Dermis blood vessel endothelial cell (primary cell): ENCODE data around the gene POU2AF2. TPM values are rescaled to one million over a fixed set of nuclear protein-coding genes. Genes with fewer than 3 reads are reported as not detected.
A peak's percentile ranks its signal among the peaks of the same experiment; 100 is the strongest.
"Not testable (repeated sequence)": the region's sequence is repeated elsewhere in the genome, so short reads cannot be mapped to it uniquely, and the experiment has no call there.

Experiments
- DNase-seq: peaks from one replicate; pipeline ENCODE4 v3.0.0; 2010
- total RNA-seq: library from RNA; depleted of rRNA; stranded (reverse); fragments of >200 nt; gene quantifications from 2 replicates; pipeline ENCODE4 v1.2.3, GENCODE V29; 2014

The POU2AF2 gene
- total RNA-seq, 1 donor from 2014 or later: not detected

DNA sequence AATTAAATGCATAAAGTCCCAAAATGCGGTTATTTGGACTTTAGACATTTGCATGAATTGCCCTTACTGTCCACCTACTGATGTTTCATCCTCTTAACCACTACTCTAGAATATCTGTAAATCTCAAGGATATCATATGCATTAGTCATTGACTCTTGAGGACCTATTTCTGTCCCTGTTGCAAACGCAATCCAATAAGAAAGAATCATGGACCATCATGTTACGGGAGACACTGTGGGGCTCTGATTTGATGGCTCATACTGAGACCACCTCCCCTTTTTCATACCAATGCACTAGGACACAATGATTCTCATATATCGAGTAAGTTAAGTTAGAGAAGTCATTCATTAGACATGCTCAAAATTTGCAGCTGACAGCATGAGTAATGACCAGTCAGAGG lies 14.4 kb downstream of the POU2AF2 start:
- no peak for DNase-seq

GRCh38 chr11:111260811-111261210 lies 15.3 kb downstream of the POU2AF2 start:
- DNase-seq: no peak

- DNase-seq: no peak
Observed at GRCh38 chr11:111264646-111265045, 19.1 kb downstream of the POU2AF2 start.

- DNase-seq: no peak
Observed at GRCh38 chr11:111265421-111265820, 19.9 kb downstream of the POU2AF2 start.

DNA sequence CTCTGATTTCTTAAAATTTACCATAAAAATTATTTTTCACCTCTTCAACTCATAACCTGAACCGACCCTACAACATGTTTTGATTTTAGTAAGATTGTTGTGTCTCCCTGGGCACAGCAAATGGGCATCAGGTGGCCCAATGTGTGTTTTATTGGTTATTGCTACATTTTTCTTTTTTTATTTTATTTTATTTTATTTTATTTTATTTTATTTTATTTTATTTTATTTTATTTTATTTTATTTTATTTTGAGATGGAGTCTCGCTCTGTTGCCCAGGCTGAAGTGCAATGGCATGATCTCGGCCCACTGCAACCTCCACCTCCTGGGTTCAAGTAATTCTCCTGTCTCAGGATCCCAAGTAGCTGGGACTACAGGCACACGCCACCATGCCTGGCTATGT lies 22.8 kb downstream of the POU2AF2 start:
- not testable (repeated sequence) for DNase-seq

- no peak for DNase-seq
Observed at GRCh38 chr11:111269146-111269868, 23.8 kb downstream of the POU2AF2 start.

GRCh38 chr11:111272420-111272819 lies 26.9 kb downstream of the POU2AF2 start:
- DNase-seq: no peak

DNA sequence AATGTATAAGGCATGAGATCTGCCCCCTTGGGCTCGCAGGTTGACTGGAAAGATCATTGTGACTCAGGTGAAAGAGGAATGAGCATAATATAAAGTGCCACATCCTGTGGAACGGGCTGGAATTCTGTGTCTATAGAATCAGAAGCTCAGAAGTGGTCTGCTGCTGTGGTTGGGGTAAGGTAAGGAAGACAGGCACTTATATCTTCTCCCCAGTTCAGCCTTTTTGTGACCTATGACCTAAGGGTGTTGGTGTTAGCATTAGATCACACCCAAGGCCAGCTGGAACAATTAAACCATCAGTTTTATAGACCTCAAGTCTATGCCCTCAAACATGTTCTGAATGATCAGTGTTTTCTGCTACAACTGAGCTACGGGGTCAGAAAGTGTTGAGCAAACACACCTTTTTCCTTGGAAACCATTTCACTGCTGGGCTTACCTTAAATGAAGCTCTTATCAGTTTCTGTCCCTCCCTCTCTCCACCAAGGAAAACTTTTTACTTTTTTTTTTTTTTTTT lies 37.1 kb downstream of the POU2AF2 start:
- no peak for DNase-seq

DNA sequence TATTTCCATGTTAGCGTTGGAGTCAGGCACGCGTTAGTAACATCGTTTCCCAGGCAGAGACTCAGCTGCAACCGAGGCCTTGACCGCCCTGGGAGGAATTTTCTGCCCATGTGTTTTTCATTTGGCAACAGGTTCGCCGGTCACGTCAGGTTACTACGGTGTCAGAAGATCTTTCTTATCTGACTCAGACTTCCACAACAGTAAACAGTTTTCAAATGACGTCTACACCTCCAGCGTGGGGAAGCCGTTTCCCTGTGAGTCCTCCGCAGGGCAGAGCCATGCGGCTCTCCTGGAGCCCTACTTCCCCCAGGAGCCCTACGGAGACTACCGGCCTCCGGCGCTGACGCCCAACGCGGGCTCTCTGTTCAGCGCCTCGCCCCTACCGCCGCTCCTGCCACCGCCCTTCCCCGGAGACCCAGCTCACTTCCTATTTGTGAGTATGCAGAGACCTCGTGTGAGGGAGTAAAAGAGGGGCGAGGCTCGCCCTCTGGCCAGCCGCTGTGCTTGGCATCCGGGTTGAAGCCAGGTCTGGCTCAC lies 38.5 kb downstream of the POU2AF2 start:
- peak; percentile 16 for DNase-seq

GRCh38 chr11:111285189-111286091 lies 39.9 kb downstream of the POU2AF2 start:
- no peak for DNase-seq

DNA sequence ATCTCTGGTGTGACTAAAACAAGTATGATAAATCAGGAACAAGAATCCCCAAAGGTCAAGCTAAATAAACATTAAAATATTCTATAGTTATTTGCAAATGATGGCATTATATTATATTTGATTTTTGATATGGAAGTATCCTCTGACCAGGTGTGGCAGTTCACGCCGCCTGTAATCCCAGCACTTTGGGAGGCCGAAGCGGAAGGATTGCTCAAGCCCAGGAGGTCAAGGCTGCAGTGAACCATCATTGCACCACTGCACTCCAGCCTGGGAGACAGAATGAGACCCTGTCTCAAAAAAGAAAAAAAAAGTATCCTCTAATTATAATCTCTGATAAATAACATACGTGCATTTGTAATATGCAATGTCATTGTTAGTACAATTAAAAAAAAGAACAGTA lies 46.2 kb downstream of the POU2AF2 start:
- no peak for DNase-seq

GRCh38 chr11:111292408-111292807 lies 46.9 kb downstream of the POU2AF2 start:
- DNase-seq: not testable (repeated sequence)

- DNase-seq: no peak
Observed at GRCh38 chr11:111296196-111296595, 50.7 kb downstream of the POU2AF2 start.

DNA sequence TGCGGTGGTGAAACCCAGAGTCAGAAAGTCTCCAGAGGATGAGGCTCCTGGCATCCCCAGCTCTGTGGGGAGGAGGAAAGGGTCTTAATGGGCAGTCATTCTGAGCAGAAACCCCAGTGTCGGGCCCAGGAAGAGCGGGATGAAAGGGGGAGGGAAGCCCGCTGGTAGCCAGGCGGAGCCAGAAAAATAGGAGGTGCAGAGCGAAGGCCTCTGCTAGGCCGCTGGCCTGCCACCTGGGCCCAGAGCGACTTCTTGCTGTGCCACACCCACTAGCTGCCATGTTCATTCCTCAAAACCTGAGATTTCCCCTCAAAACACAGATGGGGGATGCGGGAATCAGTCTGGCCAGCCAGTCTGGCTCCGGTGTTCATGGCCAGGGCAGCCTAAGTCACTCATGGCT lies 52.2 kb downstream of the POU2AF2 start:
- DNase-seq: no peak

DNA sequence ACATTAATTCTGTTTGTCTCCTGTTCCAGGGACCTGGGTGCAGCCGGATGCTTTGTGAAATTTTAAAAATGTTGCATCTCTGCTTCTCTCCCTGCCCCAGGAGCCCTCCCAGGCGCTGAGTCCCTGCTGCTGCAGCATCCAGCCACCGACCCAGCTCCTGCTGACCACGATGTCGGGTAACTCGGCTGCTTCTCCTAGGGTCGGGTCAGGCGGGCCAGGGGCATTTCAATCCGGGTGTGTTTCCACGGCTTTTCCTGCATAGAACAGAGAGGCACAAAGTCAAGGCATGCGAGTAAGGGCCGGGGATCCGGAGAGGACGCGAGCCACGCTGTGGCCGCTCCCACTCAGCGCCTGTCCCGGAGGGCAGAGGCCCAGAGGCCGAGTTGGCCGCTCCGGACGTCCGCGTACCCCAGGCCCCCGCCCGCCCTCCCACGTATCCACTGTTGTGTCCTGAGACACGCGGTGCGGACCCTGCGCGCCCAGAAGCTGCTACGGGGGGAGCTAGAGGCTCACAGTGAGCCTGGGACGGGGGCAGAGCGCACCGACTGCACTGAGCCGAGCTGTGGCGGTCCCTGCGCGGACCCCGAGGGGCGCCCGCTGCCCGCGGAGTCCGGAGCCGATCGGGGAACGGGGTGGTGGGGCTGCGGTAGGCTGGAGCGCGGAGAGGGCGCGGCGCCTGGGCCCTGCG lies 53.0 kb downstream of the POU2AF2 start, which contains the start of gene POU2AF3:
Gene POU2AF3 (plus strand): TSS at position 134 of the 688 bp plus-strand sequence. CDS start 36 bp downstream, at position 170.
- DNase-seq: peak; percentile 3

DNA sequence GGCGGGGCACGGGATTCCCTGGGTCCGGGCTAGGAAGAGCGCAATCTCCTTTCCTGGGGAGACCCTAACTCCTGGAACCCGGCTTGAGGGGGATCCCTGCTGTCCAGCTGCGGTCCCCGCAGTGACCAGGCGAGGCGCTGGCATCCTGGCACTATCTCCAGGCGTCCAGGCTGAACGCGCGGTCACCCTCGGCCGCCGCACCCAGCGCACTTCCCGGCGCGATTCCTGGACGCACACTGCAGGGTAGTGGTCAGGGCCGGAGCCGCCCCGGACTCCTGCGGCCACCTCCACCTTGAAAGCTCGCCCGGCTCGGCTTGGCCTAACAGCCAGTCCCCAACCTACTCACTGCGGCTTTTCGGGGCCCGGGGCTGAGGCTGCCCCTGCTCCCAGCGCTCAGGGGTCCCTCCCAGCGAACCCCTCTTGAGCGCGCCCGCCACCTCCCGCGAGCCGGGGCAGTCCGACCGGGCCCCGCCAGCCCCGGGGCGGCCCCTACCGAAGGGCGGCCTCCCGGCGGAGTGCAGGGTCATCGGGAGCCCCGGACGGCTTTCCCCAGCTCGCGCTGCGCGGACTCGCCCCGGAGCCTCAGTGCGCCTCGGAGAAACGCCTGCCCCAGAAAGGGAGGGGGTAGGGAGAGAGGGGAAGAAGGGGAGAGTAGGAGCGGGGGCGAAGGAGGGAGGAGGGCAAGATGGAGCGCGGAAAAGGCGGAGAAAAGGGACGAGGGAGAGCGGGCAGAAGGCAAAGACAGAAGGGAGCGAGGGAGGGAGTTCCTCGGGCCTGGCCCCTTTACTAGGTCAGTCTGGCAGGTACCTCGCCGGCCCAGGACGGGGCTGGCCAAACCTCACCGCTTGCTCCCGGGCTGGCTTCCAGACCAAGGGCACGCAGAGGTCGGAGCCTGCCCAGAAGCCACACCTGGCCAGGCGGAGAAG lies 53.8 kb downstream of the POU2AF2 start:
- peak; percentile 58 for DNase-seq

- DNase-seq: no peak
Observed at GRCh38 chr11:111300569-111300968, 55.0 kb downstream of the POU2AF2 start.

DNA sequence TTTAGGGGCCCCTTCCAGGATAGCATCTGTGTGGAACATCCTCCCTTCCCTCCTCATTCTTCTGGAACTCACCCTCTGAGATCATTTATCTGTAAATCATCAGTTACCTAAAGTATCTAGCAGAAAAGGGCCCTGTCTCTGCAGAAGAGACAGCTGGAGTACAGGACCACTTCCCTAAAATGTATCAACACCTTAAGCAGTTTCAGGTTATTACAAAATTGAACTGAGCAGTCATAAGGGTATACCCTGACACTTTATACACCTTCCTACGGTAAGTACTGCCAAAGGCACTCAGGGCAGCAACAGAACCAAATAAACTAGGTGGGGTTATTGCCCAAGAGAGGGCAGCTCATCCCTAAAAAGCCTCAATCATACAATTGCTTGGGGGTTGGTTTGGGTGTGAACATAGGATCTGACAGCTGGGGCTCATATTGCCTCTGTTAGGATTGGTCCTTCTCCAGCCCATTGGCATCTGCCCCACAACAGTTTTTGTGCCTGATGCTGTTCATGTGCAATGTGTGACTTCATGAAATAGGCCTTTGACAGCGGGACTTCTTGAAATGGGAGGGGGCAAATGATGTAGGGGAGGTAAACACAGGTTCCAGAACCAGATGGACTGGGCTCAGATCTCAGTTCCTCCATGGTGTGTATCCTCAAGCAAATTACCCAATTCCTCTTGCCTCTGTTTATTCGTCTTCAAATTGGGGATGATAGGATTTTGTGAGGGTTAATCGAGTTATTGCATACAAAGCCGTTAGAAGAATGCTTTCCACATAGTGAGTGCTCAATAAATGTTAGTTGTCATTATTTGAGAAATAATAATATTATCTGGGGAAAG lies 55.7 kb downstream of the POU2AF2 start:
- DNase-seq: no peak

- no peak for DNase-seq
Observed at GRCh38 chr11:111301842-111302118, 56.3 kb downstream of the POU2AF2 start.

- no peak for DNase-seq
Observed at GRCh38 chr11:111302298-111302697, 56.8 kb downstream of the POU2AF2 start.

- DNase-seq: no peak
Observed at GRCh38 chr11:111303461-111303860, 57.9 kb downstream of the POU2AF2 start.
